OCI-LY7 (cell line): Measurements from ENCODE around the gene CCDC3.

Experiments
- EZH2phosphoT487 ChIP-seq: fragments of 200-600 bp; sonication (generic); IDR thresholded peaks from 2 replicates; pipeline ENCODE4 v1.6.1; 2018; ENCODE audit warnings: low read depth, borderline replicate concordance, mild to moderate bottlenecking, mixed run types, antibody characterized with exemption, low read length, moderate library complexity, mixed read lengths
- TF ChIP-seq, protein P1 (sequence below): fragments of 200-600 bp; sonication (generic); conservative IDR thresholded peaks from 2 replicates; pipeline ENCODE4 v1.5.1; 2014; ENCODE audit warnings: mild to moderate bottlenecking, antibody characterized with exemption, low read length, moderate library complexity, mixed read lengths

DNA sequence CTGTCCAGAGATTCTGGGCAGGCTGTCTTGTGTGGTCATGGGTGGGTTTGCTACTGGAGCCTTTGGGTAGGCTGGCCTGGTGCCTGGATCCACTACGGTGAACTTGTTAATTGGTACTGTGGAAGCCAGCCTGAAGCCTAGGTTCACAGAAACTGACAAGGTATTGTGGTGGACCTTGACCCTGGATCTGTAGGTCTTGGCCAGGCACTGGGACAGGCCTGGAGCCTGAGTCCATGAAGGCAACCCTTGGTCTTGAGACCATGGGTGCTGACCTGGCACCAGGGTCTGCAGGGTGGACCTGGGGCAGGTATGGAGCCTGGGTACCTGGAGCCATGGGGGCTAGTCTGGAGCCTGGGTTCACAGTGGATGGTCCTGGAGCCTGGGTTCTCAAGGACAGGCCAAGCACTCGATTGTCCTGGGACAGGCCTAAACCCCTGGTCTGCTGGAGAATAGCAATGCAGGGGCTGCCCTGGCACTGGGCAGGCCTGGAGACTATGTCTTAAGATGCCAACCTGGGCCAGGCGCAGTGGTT is 85.8 kb downstream of the CCDC3 start:
- TF ChIP-seq, protein P1, sequence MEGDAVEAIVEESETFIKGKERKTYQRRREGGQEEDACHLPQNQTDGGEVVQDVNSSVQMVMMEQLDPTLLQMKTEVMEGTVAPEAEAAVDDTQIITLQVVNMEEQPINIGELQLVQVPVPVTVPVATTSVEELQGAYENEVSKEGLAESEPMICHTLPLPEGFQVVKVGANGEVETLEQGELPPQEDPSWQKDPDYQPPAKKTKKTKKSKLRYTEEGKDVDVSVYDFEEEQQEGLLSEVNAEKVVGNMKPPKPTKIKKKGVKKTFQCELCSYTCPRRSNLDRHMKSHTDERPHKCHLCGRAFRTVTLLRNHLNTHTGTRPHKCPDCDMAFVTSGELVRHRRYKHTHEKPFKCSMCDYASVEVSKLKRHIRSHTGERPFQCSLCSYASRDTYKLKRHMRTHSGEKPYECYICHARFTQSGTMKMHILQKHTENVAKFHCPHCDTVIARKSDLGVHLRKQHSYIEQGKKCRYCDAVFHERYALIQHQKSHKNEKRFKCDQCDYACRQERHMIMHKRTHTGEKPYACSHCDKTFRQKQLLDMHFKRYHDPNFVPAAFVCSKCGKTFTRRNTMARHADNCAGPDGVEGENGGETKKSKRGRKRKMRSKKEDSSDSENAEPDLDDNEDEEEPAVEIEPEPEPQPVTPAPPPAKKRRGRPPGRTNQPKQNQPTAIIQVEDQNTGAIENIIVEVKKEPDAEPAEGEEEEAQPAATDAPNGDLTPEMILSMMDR: no peak
- TF ChIP-seq EZH2phosphoT487: no peak
